NCI-H82 treated with DMSO at 0.1 percent for 48 hours (cell line): ENCODE measurements around the gene USP17L27.
"Not testable (repeated sequence)": the region's sequence is repeated elsewhere in the genome, so short reads cannot be mapped to it uniquely, and the experiment has no call there.

ENCODE experiments used
- DNase-seq: peaks from one replicate; lab custom pipeline; 2025; ENCODE audit not compliant: unreplicated experiment; lab: John Stamatoyannopoulos, UW

Gene USP17L27, protein sequence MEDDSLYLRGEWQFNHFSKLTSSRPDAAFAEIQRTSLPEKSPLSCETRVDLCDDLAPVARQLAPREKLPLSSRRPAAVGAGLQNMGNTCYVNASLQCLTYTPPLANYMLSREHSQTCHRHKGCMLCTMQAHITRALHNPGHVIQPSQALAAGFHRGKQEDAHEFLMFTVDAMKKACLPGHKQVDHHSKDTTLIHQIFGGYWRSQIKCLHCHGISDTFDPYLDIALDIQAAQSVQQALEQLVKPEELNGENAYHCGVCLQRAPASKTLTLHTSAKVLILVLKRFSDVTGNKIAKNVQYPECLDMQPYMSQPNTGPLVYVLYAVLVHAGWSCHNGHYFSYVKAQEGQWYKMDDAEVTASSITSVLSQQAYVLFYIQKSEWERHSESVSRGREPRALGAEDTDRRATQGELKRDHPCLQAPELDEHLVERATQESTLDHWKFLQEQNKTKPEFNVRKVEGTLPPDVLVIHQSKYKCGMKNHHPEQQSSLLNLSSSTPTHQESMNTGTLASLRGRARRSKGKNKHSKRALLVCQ

DNA sequence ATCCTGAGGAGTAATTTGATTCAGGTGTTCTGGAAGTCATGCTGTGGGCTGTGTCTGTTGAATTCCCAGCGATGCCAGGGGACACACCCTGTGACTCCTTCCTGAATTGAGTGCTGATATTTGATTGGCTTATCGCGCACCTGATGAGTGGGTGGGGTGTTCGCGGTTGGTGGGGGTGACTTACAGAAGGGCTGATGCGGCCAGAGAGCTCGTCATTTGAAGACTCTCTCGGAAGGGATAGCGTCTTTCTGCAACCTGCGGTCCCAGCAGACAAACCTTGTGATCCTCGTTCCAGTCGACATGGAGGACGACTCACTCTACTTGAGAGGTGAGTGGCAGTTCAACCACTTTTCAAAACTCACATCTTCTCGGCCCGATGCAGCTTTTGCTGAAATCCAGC, at the start of gene USP17L27:
Gene USP17L27 (plus strand): TSS at position 301 of the 400 bp plus-strand sequence. CDS start 0 bp downstream, at position 301.
- DNase-seq, result not testable (repeated sequence)

DNA sequence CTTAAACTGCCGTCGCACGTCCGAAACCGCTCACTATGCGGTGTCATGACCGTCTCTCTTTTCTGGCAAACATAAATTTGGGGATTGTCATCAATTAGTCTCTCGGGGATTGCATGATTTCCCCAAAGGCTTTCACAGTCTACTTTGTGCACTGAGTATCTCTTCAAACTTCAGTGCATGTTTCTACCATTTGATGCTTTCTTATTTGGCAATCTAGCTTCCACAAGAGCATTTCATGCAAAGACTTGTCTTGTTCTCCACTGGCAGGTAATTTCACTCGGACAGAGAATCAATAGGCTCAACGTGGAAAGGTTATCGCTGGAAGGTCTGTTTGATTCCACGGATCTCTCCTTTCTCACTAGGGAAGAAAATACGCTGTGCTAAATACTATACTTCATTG, 19.8 kb upstream of the USP17L27 start:
- DNase-seq, result not testable (repeated sequence)

DNA sequence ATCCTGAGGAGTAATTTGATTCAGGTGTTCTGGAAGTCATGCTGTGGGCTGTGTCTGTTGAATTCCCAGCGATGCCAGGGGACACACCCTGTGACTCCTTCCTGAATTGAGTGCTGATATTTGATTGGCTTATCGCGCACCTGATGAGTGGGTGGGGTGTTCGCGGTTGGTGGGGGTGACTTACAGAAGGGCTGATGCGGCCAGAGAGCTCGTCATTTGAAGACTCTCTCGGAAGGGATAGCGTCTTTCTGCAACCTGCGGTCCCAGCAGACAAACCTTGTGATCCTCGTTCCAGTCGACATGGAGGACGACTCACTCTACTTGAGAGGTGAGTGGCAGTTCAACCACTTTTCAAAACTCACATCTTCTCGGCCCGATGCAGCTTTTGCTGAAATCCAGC, 19.1 kb upstream of the USP17L27 start, which contains the start of gene USP17L24:
Gene USP17L24 (plus strand): TSS at position 301 of the 400 bp plus-strand sequence. CDS start 0 bp downstream, at position 301.
- not testable (repeated sequence) for DNase-seq

DNA sequence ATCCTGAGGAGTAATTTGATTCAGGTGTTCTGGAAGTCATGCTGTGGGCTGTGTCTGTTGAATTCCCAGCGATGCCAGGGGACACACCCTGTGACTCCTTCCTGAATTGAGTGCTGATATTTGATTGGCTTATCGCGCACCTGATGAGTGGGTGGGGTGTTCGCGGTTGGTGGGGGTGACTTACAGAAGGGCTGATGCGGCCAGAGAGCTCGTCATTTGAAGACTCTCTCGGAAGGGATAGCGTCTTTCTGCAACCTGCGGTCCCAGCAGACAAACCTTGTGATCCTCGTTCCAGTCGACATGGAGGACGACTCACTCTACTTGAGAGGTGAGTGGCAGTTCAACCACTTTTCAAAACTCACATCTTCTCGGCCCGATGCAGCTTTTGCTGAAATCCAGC, 14.3 kb upstream of the USP17L27 start, which contains the start of gene USP17L25:
Gene USP17L25 (plus strand): TSS at position 301 of the 400 bp plus-strand sequence. CDS start 0 bp downstream, at position 301.
- not testable (repeated sequence) for DNase-seq

DNA sequence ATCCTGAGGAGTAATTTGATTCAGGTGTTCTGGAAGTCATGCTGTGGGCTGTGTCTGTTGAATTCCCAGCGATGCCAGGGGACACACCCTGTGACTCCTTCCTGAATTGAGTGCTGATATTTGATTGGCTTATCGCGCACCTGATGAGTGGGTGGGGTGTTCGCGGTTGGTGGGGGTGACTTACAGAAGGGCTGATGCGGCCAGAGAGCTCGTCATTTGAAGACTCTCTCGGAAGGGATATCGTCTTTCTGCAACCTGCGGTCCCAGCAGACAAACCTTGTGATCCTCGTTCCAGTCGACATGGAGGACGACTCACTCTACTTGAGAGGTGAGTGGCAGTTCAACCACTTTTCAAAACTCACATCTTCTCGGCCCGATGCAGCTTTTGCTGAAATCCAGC, 9.6 kb upstream of the USP17L27 start, which contains the start of gene USP17L26:
Gene USP17L26 (plus strand): TSS at position 301 of the 400 bp plus-strand sequence. CDS start 0 bp downstream, at position 301.
- not testable (repeated sequence) for DNase-seq

DNA sequence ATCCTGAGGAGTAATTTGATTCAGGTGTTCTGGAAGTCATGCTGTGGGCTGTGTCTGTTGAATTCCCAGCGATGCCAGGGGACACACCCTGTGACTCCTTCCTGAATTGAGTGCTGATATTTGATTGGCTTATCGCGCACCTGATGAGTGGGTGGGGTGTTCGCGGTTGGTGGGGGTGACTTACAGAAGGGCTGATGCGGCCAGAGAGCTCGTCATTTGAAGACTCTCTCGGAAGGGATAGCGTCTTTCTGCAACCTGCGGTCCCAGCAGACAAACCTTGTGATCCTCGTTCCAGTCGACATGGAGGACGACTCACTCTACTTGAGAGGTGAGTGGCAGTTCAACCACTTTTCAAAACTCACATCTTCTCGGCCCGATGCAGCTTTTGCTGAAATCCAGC, 4.8 kb upstream of the USP17L27 start, which contains the start of gene USP17L5:
Gene USP17L5 (plus strand): TSS at position 301 of the 400 bp plus-strand sequence. CDS start 0 bp downstream, at position 301.
- not testable (repeated sequence) for DNase-seq

DNA sequence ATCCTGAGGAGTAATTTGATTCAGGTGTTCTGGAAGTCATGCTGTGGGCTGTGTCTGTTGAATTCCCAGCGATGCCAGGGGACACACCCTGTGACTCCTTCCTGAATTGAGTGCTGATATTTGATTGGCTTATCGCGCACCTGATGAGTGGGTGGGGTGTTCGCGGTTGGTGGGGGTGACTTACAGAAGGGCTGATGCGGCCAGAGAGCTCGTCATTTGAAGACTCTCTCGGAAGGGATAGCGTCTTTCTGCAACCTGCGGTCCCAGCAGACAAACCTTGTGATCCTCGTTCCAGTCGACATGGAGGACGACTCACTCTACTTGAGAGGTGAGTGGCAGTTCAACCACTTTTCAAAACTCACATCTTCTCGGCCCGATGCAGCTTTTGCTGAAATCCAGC, 4.6 kb downstream of the USP17L27 start, which contains the start of gene USP17L28:
Gene USP17L28 (plus strand): TSS at position 301 of the 400 bp plus-strand sequence. CDS start 0 bp downstream, at position 301.
- DNase-seq, result not testable (repeated sequence)

DNA sequence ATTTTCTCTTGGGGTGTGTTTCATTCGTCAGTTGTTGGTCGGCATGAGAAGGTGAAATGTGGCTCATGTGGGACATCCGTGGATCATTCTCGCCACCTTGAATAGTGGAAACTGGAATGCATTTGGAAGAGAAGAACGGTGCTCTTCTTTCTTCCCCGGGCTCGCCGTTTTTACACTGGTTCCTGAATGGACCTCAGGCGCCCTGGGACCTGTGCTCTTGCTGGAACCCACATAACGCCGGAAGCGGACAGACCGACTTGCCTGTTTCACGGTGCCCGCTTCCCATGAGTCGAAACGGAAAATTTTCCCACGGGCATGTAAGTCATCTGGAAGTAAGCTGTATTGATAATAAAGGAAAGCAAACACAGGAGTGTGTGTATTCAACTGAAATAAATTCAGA, 6.9 kb downstream of the USP17L27 start:
- DNase-seq, result not testable (repeated sequence)

DNA sequence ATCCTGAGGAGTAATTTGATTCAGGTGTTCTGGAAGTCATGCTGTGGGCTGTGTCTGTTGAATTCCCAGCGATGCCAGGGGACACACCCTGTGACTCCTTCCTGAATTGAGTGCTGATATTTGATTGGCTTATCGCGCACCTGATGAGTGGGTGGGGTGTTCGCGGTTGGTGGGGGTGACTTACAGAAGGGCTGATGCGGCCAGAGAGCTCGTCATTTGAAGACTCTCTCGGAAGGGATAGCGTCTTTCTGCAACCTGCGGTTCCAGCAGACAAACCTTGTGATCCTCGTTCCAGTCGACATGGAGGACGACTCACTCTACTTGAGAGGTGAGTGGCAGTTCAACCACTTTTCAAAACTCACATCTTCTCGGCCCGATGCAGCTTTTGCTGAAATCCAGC, 9.4 kb downstream of the USP17L27 start, which contains the start of gene USP17L29:
Gene USP17L29 (plus strand): TSS at position 301 of the 400 bp plus-strand sequence. CDS start 0 bp downstream, at position 301.
- DNase-seq, result not testable (repeated sequence)

DNA sequence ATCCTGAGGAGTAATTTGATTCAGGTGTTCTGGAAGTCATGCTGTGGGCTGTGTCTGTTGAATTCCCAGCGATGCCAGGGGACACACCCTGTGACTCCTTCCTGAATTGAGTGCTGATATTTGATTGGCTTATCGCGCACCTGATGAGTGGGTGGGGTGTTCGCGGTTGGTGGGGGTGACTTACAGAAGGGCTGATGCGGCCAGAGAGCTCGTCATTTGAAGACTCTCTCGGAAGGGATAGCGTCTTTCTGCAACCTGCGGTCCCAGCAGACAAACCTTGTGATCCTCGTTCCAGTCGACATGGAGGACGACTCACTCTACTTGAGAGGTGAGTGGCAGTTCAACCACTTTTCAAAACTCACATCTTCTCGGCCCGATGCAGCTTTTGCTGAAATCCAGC, 18.9 kb downstream of the USP17L27 start, which contains the start of gene USP17L30:
Gene USP17L30 (plus strand): TSS at position 301 of the 400 bp plus-strand sequence. CDS start 0 bp downstream, at position 301.
- DNase-seq, result not testable (repeated sequence)

DNA sequence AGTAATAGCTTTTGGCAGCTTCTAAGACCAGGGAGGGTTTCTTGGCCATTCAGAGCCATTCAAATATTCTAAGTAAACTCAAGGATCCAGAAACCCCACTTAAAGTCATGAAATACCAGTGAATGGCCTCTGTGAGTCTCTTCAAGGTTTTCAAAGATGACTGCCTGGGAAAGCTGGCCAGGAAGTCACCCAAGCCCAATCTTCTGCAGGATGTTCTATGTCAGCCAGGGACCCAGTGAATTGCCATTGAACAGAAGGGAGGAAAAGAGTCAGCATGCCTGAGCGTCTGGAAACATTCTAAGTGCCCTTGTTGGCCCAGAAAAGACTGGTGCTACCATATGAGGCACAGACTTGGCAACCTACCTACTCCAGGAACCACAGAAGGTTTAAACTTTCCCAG, 35.9 kb downstream of the USP17L27 start:
- DNase-seq, result not testable (repeated sequence)

DNA sequence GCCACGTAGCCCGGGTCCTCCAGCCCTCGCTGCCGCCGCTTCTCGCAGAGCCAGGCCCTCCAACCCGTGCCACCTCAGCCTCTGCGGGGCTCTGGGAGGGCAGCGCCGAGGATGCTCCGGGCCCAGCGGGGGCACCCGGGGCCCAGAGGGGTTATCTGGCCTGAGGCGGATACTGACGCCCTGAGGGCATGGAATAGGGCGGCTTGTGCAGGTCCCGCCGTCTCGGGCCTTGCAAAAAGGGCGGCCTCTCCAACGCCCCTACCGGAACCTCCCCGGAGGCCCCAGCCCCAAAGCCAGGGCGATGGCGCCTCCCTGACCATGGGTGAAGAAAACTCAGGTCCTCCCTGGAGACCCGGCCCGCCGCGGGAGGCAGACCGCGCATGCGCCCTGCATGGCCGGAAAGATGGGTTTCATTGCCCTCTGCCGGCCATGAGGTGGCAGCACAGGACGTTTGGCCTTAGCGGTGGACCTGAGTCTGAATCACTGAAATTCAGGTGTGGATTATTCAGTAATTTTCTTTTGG, 37.1 kb downstream of the USP17L27 start:
- DNase-seq, result not testable (repeated sequence)

DNA sequence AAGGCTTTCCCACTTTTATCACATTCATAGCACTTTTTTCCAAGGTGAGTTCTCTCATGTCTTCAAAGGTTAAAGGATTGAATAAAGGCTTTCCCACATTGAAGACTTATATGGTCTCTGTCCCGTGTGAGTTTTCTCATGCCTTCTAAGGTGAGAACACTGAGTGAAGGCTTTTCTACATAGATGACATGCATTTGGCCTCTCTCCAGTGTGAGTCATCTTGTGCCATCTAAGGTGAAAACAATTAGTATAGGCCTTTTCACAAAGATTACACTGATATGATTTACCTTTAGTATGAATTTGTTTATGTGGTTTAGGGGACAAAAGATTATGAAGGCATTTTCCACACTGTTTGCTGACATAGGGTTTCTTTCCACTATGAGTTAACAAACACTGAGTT, 40.2 kb downstream of the USP17L27 start:
- DNase-seq, result no peak

DNA sequence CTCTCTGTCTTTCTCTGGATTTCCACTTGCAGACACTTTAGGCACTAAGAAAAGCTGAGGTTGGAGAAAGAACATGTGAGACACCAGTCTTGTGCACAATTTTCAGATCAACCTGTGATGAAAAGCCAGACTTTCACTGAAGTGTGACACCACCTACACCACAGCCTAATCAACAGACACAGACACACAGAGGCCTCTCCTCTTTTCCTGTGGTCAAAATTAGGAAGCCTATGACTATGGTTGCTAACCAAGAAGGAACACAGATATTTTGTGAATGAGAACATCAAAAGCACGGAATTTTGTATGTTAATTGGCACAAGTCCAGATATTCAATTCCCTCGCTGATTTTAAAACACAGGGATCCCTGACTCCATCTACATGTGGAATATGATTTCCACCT, 45.1 kb downstream of the USP17L27 start:
- DNase-seq, result not testable (repeated sequence)
